ENCODE measurements around the gene KNTC1. TPM values are rescaled to one million over a fixed set of nuclear protein-coding genes. Genes with fewer than 3 reads are reported as not detected.
"Not testable (repeated sequence)": the region's sequence is repeated elsewhere in the genome, so short reads cannot be mapped to it uniquely, and the experiment has no call there.

The KNTC1 gene
- polyA plus RNA-seq (2013, experiment 1 of 2; ENCODE audit: insufficient read length) = 17.9 TPM
- polyA plus RNA-seq (2013, experiment 2 of 2; ENCODE audit: insufficient read length) = 16.4 TPM

- peak; percentile 100 for DNase-seq
These were observed at the start of gene KNTC1, which contains the start of gene RSRC2 for GRCh38 chr12:122526683-122527477. TSS of gene KNTC1 (plus strand) at chr12:122527249. CDS start at chr12:122530064, 2,815 bp downstream. TSS of gene RSRC2 (minus strand) at chr12:122526936. CDS start at chr12:122526853, 83 bp downstream.

GRCh38 chr12:122480753-122481152, 46.3 kb upstream of the KNTC1 start:
- no peak for DNase-seq

- DNase-seq = peak; percentile 17
These were observed 45.2 kb upstream of the KNTC1 start for GRCh38 chr12:122481861-122482260.

- no peak for DNase-seq
These were observed 43.1 kb upstream of the KNTC1 start for GRCh38 chr12:122483969-122484368.

- DNase-seq = not testable (repeated sequence)
These were observed 42.7 kb upstream of the KNTC1 start for GRCh38 chr12:122484385-122484784.

- DNase-seq = peak; percentile 40
These were observed 40.7 kb upstream of the KNTC1 start for GRCh38 chr12:122486360-122486759.

- no peak for DNase-seq
These were observed 40.1 kb upstream of the KNTC1 start for GRCh38 chr12:122486805-122487426.

- not testable (repeated sequence) for DNase-seq
These were observed 39.2 kb upstream of the KNTC1 start for GRCh38 chr12:122487807-122488206.

- no peak for DNase-seq
These were observed 38.0 kb upstream of the KNTC1 start for GRCh38 chr12:122489038-122489437.

GRCh38 chr12:122491991-122492390, 35.1 kb upstream of the KNTC1 start:
- no peak for DNase-seq

- not testable (repeated sequence) for DNase-seq
These were observed 33.8 kb upstream of the KNTC1 start for GRCh38 chr12:122493222-122493621.

GRCh38 chr12:122495258-122495657, 31.8 kb upstream of the KNTC1 start:
- DNase-seq = no peak

- peak; percentile 65 for DNase-seq
These were observed 26.9 kb upstream of the KNTC1 start for GRCh38 chr12:122499991-122500684.

GRCh38 chr12:122500685-122501488, 26.2 kb upstream of the KNTC1 start, which contains the start of gene ZCCHC8:
TSS of gene ZCCHC8 (minus strand) at chr12:122500932. CDS start at chr12:122500840, 92 bp downstream.
- DNase-seq = peak; percentile 98

- DNase-seq = no peak
These were observed 25.5 kb upstream of the KNTC1 start for GRCh38 chr12:122501489-122501989.

- no peak for DNase-seq
These were observed 23.8 kb upstream of the KNTC1 start for GRCh38 chr12:122503147-122503751.

- DNase-seq = no peak
These were observed 23.1 kb upstream of the KNTC1 start for GRCh38 chr12:122503783-122504590.

- no peak for DNase-seq
These were observed 21.5 kb upstream of the KNTC1 start for GRCh38 chr12:122505419-122506051.

- DNase-seq = no peak
These were observed 20.6 kb upstream of the KNTC1 start for GRCh38 chr12:122506393-122506938.

- no peak for DNase-seq
These were observed 18.9 kb upstream of the KNTC1 start for GRCh38 chr12:122508163-122508562.
